Stomach (tissue), 9 donors: ENCODE results near the gene PALLD. TPM values are rescaled to one million over a fixed set of nuclear protein-coding genes. Genes with fewer than 3 reads are reported as not detected.

Source experiments
- DNase-seq, 2 donors: peaks; one replicate each; pipeline versions ENCODE4 v3.0.0 to v3.0.0-alpha.2; 2013 to 2019
- H3K27ac ChIP-seq, 5 donors: fragments of 200-600 bp in 4 of 5; sonication (generic) in 4 of 5; one replicate each; pipeline ENCODE4 v1.5.1; 2013 to 2019; ENCODE audit warnings: mild to moderate bottlenecking in 1 of 5, moderate library complexity in 1 of 5
- H3K27me3 ChIP-seq, 3 donors: fragments of 200-600 bp; sonication (generic); one replicate each; pipeline ENCODE4 v1.5.1; 2017 to 2019; ENCODE audit warnings: mixed run types in 1 of 3
- H3K36me3 ChIP-seq, 4 donors: fragments of 200-600 bp; sonication (generic); 1 replicate in 3 of 4; 2 replicates in 1 of 4; pipeline ENCODE4 v1.5.1; 2016 to 2019
- H3K4me1 ChIP-seq, 4 donors: fragments of 200-600 bp; sonication (generic); one replicate each; pipeline ENCODE4 v1.5.1; 2016 to 2019
- H3K4me3 ChIP-seq, 4 donors: fragments of 200-600 bp; sonication (generic) in 3 of 4; one replicate each; pipeline ENCODE4 v1.5.1; 2016 to 2019; ENCODE audit warnings: mild to moderate bottlenecking in 1 of 4
- H3K9me3 ChIP-seq, 4 donors: fragments of 200-600 bp; sonication (generic); one replicate each; pipeline ENCODE4 v1.5.1; 2016 to 2019
- EP300 ChIP-seq: sonication (generic); formaldehyde crosslinking; IDR thresholded peaks from one replicate; pipeline ENCODE4 v1.6.1; 2017; ENCODE audit warnings: antibody characterized with exemption
- POLR2A ChIP-seq, 4 donors: fragments of 450-650 bp; IDR thresholded peaks; one replicate each; pipeline ENCODE4 v1.6.1; 2016; ENCODE audit warnings: antibody characterized with exemption in 4 of 4, control low read depth in 2 of 4, mild to moderate bottlenecking in 1 of 4, moderate library complexity in 1 of 4
- POLR2AphosphoS5 ChIP-seq, 3 donors: sonication (generic); formaldehyde crosslinking; IDR thresholded peaks; one replicate each; pipeline ENCODE4 v1.6.1; 2016; ENCODE audit warnings: antibody characterized with exemption in 3 of 3
- WGBS, 5 donors: extraction: QIAGEN DNeasy Blood & Tissue Kit in 3 of 5; methylation state at CpG; one replicate each; pipeline versions ENCODE4 v1.1.5 to v1.1.7; 2013 to 2018; 5-methylcytosine and 5-hydroxymethylcytosine counted together
- intact Hi-C: fragments of 100-400 bp; cut with DNase I; formaldehyde crosslinking; loops from one replicate; pipeline ENCODE4 v1.15.1; 2023; ENCODE audit warnings: low total_unique reads
- polyA plus RNA-seq, 3 donors: library from polyadenylated mRNA; stranded (reverse); fragments of 200-250 nt; gene quantifications; one replicate each; pipeline ENCODE4 v1.2.3, GENCODE V29; 2013
- total RNA-seq, 5 donors: library from RNA; depleted of rRNA; stranded (reverse); fragments of >200 nt; gene quantifications; one replicate each; pipeline versions ENCODE4 v1.1.0 to v1.2.3, GENCODE V29; 2014 to 2016
- TF ChIP-seq, protein P1 (sequence below), 7 experiments: fragments of 450-650 bp in 4 of 7; fragments of 200-600 bp in 3 of 7; sonication (generic) in 3 of 7; IDR thresholded peaks; one replicate each; pipeline ENCODE4 v1.5.1; 2016 to 2019; ENCODE audit warnings: antibody characterized with exemption in 7 of 7, control low read depth in 2 of 7, mild to moderate bottlenecking in 1 of 7
- donor health status: healthy with polysubstance abuse.
- donor health status: Bipolar disorder and iron deficiency.
- donor health status: healthy.

Gene PALLD
- total and polyA plus RNA-seq, 8 donors, result 75.9 to 984 (median 206) TPM

- Histone ChIP-seq H3K36me3 (peaks cover 0 to 5% (median 0%) of the 10 kb centered on the region in 4 donors), H3K9me3 (no peaks in the 10 kb centered on the region), H3K27ac (peak overlapping the region in 4 of 5 donors; percentile 73 to 96 (median 90)), H3K4me3 (peak overlapping the region in 3 of 4 donors; percentile 7 to 82 (median 19)), H3K4me1 (peaks cover 32 to 85% (median 59%) of the 10 kb centered on the region in 4 donors), H3K27me3 (peaks cover 0 to 17% (median 4%) of the 10 kb centered on the region in 3 donors)
- intact Hi-C loops, result no loop called here
- no peak for DNase-seq
- TF ChIP-seq EP300, result no peak
- TF ChIP-seq POLR2A (IDR thresholded peaks at IDR 0.05), result no peak
- TF ChIP-seq POLR2AphosphoS5 (IDR thresholded peaks at IDR 0.05), result peak in 1 of 3 donors; percentile 31
- TF ChIP-seq, protein P1, sequence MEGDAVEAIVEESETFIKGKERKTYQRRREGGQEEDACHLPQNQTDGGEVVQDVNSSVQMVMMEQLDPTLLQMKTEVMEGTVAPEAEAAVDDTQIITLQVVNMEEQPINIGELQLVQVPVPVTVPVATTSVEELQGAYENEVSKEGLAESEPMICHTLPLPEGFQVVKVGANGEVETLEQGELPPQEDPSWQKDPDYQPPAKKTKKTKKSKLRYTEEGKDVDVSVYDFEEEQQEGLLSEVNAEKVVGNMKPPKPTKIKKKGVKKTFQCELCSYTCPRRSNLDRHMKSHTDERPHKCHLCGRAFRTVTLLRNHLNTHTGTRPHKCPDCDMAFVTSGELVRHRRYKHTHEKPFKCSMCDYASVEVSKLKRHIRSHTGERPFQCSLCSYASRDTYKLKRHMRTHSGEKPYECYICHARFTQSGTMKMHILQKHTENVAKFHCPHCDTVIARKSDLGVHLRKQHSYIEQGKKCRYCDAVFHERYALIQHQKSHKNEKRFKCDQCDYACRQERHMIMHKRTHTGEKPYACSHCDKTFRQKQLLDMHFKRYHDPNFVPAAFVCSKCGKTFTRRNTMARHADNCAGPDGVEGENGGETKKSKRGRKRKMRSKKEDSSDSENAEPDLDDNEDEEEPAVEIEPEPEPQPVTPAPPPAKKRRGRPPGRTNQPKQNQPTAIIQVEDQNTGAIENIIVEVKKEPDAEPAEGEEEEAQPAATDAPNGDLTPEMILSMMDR (IDR thresholded peaks at IDR 0.05), result no peak
- WGBS, 5 donors, result 73 to 83% (median 80%) methylated on average over 9 of the region's 9 CpGs
These were observed 339.6 kb downstream of the PALLD start for GRCh38 chr4:168836490-168836889.

DNA sequence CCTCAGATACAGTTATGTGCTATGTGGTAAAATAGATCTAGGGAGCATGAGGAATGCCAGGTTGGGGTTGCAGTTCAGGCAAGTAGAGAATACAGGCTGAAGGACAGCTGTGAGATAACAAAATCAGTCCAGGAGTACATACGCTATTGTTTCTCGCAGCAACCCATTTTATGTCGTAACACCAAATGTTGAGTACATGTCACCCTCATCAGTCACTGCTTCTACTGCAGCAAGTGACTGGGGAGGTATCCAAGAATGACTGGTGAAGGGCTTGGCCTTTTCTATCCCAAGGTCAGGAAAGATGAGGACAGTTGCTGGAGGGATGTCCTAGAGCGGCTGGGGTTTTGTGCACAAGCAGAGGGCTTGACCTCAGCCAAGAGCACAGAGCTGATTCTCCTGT is 341.1 kb downstream of the PALLD start:
- Histone ChIP-seq H3K4me1 (peaks cover 25 to 98% (median 63%) of the 10 kb centered on the region in 4 donors), H3K36me3 (peaks cover 0 to 5% (median 0%) of the 10 kb centered on the region in 4 donors), H3K27ac (peak overlapping the region in 4 of 5 donors; percentile 73 to 96 (median 74)), H3K4me3 (peak overlapping the region in 1 of 4 donors; percentile 1), H3K27me3 (peaks cover 0 to 5% (median under 1%) of the 10 kb centered on the region in 3 donors), H3K9me3 (no peaks in the 10 kb centered on the region)
- no peak for DNase-seq
- TF ChIP-seq POLR2A (IDR thresholded peaks at IDR 0.05) (no peak), EP300 (no peak), POLR2AphosphoS5 (IDR thresholded peaks at IDR 0.05) (peak in 1 of 3 donors; percentile 26)
- TF ChIP-seq, protein P1 (IDR thresholded peaks at IDR 0.05), result no peak
- WGBS, 5 donors, result 77 to 97% (median 90%) methylated on average over 4 of the region's 4 CpGs
- intact Hi-C loops, result no loop called here

DNA sequence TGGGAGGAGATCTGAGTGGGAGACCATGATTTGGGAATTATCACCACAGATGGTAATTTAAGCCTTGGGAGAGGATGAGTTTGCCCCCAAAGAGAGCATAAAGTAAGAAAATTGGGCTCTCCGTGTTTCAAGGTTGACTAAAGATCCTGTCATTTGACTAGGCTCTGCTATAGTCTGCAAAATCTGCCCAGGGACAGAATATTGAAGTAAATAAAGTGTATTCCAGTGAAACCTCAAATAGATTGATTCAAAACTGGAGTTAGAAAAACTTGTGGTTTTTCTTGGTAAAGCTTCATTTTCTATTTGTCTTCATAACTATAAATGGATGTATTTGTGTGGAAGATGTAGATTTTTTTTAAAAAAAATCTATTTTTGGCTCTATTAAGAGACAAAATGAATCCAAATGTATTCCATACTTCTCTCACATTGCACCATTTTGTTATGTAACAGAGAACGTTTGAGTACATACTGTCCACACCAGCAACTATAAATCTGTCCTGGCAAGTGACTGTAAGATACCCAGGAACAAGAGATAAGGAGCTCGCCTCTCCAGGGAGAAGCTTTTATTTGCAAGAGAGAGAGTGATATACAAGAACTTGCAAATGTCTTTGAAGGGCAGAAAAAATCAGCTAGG is 343.0 kb downstream of the PALLD start:
- no peak for DNase-seq
- Histone ChIP-seq H3K27me3 (no peaks in the 10 kb centered on the region), H3K27ac (peak overlapping the region; percentile 10 to 96 (median 73)), H3K9me3 (no peaks in the 10 kb centered on the region), H3K4me3 (no peak overlapping the region), H3K4me1 (peaks cover 22 to 100% (median 67%) of the 10 kb centered on the region in 4 donors), H3K36me3 (peaks cover 0 to 5% (median 0%) of the 10 kb centered on the region in 4 donors)
- peak; percentile 57 for TF ChIP-seq EP300
- TF ChIP-seq, protein P1 (IDR thresholded peaks at IDR 0.05), result no peak
- TF ChIP-seq POLR2A (IDR thresholded peaks at IDR 0.05), result no peak
- peak; percentile 62 to 90 (median 71) for TF ChIP-seq POLR2AphosphoS5 (IDR thresholded peaks at IDR 0.05)
- 32 to 45% (median 36%) methylated on average over 3 of the region's 3 CpGs for WGBS, 5 donors
- intact Hi-C loops, result no loop called here

DNA sequence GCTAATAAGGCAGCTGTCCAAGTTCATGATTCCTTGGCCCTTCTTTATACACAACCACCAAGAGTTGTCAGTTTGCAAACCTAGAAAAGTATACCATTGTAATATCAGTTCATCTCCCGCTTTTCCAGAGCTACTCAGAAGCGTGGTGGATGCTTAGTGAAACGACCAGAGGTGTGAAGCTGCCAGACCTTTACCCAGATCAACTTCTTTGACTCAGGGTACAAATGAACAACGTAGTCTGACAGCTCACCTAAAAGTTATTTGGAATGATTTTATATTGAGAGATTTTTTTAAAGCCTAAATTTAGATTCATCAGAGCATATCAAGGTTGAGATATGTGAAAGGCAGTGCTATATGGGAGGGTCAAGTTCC is 343.5 kb downstream of the PALLD start:
- WGBS, 5 donors, result 62 to 71% (median 66%) methylated on average over 4 of the region's 4 CpGs
- TF ChIP-seq, protein P1 (IDR thresholded peaks at IDR 0.05), result no peak
- no peak for TF ChIP-seq EP300
- no peak for TF ChIP-seq POLR2A (IDR thresholded peaks at IDR 0.05)
- TF ChIP-seq POLR2AphosphoS5 (IDR thresholded peaks at IDR 0.05), result no peak
- intact Hi-C loops, result no loop called here
- Histone ChIP-seq H3K36me3 (peaks cover 0 to 5% (median 0%) of the 10 kb centered on the region in 4 donors), H3K9me3 (no peaks in the 10 kb centered on the region), H3K4me3 (no peak overlapping the region), H3K27me3 (no peaks in the 10 kb centered on the region), H3K27ac (peak overlapping the region in 4 of 5 donors; percentile 73 to 96 (median 74)), H3K4me1 (peaks cover 22 to 100% (median 69%) of the 10 kb centered on the region in 4 donors)
- no peak for DNase-seq
